Hematopoietic multipotent progenitor cell treated with erythropoietin and hydrocortisone succinate and interleukin-3 and kit ligand, for 15 days (in vitro differentiated cells): ENCODE results near the gene LAMA1.

Experiments
- DNase-seq: peaks from one replicate; pipeline ENCODE4 v3.0.0-alpha.2; 2015; ENCODE audit warnings: low spot score

LAMA1 gene

DNA sequence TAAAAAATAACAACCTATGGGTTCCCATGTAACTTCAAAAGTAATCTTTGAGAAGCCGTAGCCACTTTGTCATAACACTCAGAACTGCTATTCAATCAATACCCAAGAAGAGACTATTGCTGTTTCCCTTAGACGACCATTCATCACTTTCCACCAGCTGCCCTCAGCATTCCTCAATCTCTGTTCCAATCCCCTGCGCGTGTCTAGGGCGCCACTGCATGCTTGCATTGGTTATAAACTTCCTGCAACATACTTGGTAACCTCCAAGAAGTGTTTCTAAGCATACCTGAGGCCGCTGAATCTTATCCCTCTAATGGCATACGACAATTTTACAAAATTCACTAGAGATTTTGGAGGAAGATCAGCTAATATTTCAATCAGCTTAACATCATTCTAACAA lies 134.2 kb downstream of the LAMA1 start:
- no peak for DNase-seq

GRCh38 chr18:6982398-6982797 lies 135.2 kb downstream of the LAMA1 start:
- no peak for DNase-seq

DNA sequence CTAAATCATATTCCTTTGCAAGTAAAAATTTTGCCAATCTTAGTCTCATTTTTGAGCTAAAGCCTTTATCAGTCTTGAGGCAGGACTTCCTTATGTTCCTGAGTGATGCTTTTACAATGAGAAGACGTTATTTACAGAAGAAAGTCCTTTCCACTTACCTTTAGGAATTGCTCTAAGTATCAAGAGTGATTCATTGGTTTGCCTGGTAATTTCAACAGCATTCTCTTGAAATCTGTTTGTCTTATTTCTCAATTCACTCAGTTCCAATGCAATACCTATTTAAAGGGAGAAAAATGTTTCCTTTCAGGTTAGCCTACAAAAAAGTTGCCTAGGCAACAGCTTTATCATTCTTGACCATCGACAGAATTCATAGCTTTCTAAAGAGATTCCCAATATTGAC lies 137.2 kb downstream of the LAMA1 start:
- DNase-seq: no peak

DNA sequence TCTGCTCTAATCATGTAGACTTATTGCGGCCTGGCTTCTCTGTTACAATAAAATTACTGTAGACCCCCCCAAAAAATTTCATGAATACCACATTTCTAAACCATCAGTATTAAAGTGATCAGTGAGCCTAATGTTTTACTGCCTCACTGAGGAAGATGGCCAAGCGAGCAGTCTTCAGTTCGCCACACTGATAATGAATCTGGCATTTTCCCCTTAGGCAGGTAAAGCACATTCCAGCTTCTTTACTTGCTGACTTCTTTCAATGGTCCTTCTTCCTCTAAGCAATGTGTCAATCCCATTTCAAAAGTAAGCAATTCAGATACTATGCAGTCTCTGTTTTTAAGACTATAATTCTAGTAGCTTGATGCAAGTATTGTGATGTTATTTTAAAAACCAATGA lies 137.6 kb downstream of the LAMA1 start:
- no peak for DNase-seq

DNA sequence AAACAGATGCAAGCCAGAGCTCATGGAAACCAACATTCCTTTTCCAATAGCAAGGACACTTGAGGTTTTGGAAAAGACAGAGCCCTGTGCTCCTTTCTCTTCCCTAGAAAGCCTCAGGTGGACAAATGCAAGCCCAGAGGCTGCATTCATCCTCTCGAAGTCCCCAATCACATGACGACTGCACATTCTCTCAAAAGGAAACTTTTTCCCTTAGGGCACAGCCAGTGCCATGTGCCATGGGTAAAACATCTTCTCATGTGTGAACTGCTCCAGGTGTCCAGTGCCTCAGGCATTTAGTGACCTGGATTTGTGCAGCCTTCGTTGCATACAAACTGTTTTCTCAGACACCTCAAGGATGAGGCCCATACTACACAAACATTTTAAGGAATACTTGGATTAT lies 140.7 kb downstream of the LAMA1 start:
- no peak for DNase-seq

DNA sequence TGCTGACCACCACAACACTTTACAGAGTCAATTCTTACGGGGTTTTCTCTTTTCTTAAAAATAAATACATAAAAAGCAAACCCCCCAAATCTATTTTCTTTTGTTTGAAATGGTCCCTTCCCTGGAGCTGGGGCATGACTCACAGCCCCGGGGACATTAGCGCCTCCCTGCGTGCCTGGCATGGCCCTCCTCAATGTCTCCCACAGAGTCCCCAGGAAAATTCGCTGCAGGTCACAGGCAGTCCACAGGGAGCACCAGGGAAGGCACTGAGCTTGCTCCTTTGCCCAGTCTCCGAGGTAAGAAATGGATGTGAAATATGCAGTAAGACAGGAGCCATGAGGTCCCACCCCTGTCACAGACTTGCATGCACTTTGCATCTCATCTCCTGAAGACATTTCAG lies 142.5 kb downstream of the LAMA1 start:
- no peak for DNase-seq

DNA sequence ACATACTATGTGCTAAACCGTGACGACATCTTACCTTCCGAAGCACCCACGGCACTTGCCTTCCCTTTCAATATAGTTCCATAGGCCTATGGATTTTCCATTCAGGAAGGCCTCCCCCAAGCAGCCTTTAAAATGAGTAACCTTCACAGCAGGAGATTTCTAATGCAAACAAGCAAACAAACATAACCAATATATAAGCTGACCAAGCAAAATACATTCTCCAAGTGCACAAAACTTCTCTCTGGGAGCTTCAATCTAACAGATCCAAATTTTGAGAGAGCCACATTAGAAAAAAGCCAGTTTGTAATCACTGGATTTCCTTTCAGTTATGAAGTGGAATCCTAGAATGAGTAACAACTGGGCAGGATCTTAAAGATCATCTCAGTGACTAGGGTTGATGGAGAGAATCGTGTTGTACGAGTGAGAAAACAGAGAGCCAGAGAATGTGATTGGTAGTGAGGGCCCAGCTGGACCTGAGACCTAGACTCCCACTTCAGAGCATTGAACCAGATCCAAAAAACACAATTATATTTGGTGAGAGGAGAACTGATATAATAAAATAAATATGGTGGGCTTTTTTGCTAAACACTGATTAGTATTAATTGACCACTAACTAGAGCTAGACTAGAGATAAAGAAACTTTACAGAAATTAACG lies 145.6 kb downstream of the LAMA1 start:
- DNase-seq: no peak

- no peak for DNase-seq
Observed at GRCh38 chr18:6963452-6964097, 154.0 kb downstream of the LAMA1 start.

GRCh38 chr18:6962571-6963451 lies 154.8 kb downstream of the LAMA1 start:
- DNase-seq: no peak

- no peak for DNase-seq
Observed at GRCh38 chr18:6961331-6961730, 156.3 kb downstream of the LAMA1 start.

DNA sequence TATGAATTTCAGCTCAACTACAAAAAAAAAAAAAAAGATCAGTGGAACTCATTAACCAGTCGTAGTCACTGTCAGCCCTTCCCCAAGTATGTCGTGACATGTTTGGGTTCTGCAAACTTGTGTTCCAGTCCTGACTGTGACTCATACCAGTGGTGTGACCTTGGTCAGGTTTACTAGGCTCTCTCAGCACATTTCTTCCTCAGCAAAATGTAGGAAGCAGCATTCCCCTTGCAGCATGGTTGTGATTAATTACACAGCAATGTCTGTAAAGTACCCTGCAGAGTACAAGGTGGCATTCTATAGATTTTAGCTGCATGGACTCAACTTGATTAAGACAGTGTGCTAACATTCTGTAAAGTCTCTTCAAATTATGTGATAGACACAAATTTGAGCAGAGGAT lies 156.9 kb downstream of the LAMA1 start:
- no peak for DNase-seq

DNA sequence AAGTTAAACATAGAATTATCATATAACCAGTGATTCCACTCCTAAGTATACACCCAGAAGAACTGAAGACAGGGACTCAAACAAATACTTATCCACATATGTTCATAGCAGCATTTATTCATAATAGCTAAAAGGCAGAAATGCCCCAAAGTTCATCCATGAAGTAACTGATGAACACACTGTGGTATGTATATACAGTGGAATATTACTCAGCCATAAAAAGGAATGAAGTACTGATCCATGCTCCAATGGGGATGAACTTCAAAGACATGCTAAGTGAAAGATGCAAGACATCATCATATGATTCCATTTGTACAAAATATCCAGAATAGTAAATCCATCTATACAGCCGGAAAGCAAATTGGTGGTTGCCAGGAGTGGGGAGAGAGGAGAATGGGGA lies 157.5 kb downstream of the LAMA1 start:
- no peak for DNase-seq

GRCh38 chr18:6959110-6959509 lies 158.5 kb downstream of the LAMA1 start:
- DNase-seq: no peak

DNA sequence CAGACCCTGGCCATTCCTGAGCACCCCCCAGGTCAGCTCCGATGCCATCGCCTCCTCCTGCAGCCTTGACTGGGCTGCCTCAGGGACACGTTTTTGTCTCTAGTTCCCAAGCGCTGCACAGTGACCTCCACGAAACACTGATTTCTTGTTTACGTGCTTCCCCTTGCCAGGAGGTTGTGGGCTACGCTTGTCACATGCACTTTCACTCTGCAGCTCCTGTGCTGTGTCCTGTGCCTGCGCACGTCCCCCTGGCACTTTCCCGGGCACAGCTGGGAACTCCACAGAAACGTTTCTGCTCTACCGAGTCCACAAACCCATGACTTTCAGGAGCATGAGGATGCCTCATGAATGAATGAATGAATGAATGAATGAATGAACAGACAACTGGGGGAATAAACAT lies 160.6 kb downstream of the LAMA1 start:
- no peak for DNase-seq

DNA sequence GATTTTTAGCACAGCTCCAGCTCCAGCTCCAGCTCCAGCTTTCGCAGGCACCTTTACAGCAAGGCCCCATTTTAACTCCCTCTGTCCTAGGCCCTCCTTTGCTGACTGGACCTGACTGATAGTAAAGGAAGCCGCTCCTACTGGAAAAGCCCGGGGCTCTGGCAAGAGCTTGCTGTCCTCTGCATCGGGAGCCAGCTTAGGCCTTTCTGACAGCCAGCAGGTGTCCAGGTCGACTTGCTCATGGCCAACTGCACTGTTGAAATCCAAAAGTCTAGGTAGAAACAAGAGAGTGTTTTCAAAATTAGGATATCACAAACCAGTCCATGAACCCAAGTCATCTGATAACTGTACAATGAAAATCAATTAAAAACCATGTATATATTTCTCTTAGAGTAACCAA lies 161.1 kb downstream of the LAMA1 start:
- no peak for DNase-seq

DNA sequence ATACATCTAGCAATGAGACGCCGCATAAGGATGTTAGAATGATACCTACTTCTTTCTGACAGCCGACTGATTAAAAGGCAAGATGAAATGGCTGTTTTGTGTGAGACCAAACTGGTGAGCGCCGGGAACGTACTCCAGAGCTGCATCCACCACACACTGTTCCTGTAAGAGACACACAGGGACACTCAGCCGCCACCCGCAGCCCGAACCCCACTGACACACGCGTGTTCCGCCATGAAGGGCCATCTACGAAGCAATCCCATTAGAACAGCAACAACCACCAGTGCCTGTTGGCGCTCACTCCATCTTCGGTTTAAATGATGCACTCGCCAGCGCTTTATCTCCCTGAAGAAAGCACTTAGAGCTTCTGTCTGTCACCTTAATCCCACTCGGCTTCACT lies 162.3 kb downstream of the LAMA1 start:
- no peak for DNase-seq

DNA sequence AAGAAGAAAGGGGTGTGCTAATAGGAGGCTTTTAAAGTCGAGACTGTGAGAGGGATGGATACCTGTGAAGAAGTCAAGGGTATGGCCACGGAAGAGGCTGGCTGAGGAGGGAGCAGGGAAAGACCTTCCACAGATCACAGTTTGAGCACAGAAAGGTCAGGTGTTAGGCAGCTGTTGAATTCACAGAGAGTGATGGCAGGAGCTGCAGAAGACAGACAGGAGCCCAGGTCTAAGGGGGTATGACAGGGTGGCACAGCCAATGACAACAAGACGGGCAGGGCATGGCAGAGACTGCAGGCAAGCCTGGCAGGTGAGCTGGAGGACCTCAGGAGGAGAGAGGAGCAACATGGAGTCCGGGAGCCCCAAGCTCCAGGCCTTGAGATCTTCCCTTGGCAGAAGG lies 163.1 kb downstream of the LAMA1 start:
- DNase-seq: no peak

DNA sequence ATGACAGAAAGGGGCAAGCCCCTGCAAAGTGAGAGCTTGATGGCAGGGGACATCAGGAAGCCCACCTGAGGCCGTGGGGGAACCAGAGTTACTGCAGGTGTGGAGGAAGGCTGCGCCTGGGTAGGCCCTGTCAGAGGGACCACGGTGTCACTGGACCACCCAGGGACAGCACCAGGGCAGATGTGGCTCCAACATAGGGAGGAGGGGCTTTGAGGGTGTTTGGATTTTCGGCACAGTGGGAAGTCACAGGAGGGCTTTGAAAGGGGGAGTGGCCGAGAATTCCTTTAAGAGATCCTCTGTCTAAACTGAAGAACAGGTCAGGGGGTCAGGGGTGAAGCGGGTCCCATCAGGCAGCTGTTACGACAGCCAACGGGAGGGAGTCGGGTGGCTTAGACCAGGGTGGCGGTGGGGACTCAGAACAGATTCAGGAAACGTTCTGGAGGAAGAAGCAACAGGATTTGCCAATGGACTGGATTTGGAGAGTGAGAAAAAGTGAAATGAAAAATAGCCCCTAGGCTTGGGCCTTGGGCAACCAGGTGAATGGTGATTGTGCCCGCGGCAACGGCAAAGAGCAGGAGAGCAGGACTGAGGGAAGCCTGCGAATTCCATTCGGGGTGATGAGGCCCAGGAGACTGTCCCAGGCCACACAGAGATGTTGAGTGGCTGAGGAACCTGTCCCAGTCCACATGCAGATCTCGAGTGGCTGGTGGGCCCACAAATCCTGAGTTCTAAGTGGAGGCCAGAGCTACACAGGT lies 166.1 kb downstream of the LAMA1 start:
- DNase-seq: no peak

- DNase-seq: no peak
Observed at GRCh38 chr18:6950641-6951040, 167.0 kb downstream of the LAMA1 start.

DNA sequence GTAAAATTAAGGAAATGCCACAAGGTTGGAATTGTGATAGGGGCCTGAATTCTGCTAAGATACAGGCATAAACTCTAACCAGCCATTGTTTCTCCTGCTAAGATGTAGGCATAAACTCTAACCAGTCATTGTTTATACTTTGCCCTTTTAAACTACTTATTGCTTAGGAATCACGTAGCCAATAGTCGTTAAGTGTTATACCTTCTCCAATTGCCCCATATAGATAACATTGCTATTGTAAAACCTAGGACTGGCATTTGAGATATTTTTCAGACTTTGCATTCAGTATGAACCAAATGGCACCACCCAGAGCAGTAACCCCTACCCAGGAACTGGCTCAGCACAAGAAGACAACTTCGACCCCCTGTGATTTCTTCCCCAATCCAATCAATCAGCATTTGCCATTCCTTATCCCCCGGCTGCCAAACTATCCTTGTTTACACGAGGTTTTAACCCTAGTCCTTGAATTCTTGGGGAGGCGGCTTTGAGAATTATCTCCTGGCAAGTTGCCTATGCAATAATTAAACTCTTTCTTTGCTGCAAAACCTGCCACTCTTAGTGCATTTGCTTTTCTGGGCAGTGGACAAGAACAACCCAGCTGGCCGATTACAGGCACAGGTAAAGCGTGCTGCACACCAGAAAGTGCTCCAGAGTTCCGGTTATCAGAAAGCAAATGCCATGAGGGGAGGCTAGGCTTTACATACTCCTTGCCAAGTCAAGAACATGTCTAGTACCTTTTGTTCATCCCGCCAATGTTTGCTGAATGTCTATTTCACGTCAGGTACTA lies 167.6 kb downstream of the LAMA1 start:
- no peak for DNase-seq

GRCh38 chr18:6948281-6949055 lies 169.1 kb downstream of the LAMA1 start:
- no peak for DNase-seq
